Mucosa of rectum (tissue), 2 donors: Measurements from ENCODE around the gene NEK3.
"Not testable (repeated sequence)": the region's sequence is repeated elsewhere in the genome, so short reads cannot be mapped to it uniquely, and the experiment has no call there.

Source experiments
- H3K27ac ChIP-seq, 2 donors: one replicate each; pipeline ENCODE4 v1.7.0; 2013; ENCODE audit warnings: inconsistent platforms in 2 of 2, low read depth in 2 of 2, low read length in 2 of 2
- H3K27me3 ChIP-seq, 2 donors: one replicate each; pipeline ENCODE4 v1.7.0; 2013; ENCODE audit warnings: low read length in 2 of 2; ENCODE audit not compliant: control insufficient read depth in 2 of 2, insufficient read depth in 2 of 2
- H3K36me3 ChIP-seq, 2 donors: one replicate each; pipeline ENCODE4 v1.7.0; 2013; ENCODE audit warnings: low read length in 2 of 2; ENCODE audit not compliant: control insufficient read depth in 2 of 2, insufficient read depth in 2 of 2
- H3K4me1 ChIP-seq, 2 donors: one replicate each; pipeline ENCODE4 v1.7.0; 2013; ENCODE audit warnings: low read length in 2 of 2, mild to moderate bottlenecking in 1 of 2; ENCODE audit not compliant: control insufficient read depth in 2 of 2, insufficient read depth in 2 of 2
- H3K4me3 ChIP-seq, 2 donors: one replicate each; pipeline ENCODE4 v1.7.0; 2013; ENCODE audit warnings: low read length in 2 of 2
- H3K9ac ChIP-seq, 2 donors: one replicate each; pipeline ENCODE4 v1.7.0; 2013; ENCODE audit warnings: low read length in 2 of 2, low read depth in 1 of 2, mild to moderate bottlenecking in 1 of 2
- H3K9me3 ChIP-seq, 2 donors: one replicate each; pipeline ENCODE4 v1.7.0; 2013; ENCODE audit warnings: low read length in 2 of 2; ENCODE audit not compliant: control insufficient read depth in 2 of 2
- donor health status: healthy.
- donor health status: Normal muscosa, but diverticular disease.

NEK3 gene

DNA sequence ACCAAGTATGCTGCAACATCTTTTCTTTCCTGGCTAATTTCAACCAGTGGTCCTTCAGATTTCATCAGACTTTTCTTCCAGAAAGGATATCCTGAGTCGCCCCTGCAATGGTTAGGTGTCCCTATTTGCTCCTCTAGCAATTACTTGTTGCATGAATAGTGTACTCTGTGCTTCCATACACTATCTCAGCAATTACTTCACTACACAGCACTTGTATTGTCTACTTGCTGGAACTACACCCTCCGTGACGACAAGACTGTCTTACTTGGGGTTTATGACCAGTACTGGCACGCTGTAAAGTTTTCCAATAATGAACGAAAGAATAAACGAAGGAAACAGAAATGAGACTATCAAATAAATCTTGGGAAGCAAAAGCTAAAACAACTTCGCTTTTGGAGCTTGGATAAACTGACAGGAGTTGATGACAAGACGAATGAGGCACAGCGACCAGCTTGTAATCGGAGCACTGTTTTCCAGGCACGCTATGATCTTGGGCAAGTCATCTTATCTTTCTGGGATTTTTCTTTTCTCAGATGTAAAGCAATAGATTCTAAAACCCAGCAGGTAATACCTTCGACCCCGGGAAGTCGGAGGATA, 34.3 kb upstream of the NEK3 start:
- H3K9me3 ChIP-seq, H3K4me1 ChIP-seq, H3K27me3 ChIP-seq, H3K36me3 ChIP-seq: not testable (repeated sequence)
- H3K4me3 ChIP-seq: peak overlapping the region; percentile 93 to 99
- H3K9ac ChIP-seq: peak overlapping the region; percentile 82 to 90
- peak overlapping the region; percentile 93 for H3K27ac ChIP-seq

- H3K27ac ChIP-seq, H3K9ac ChIP-seq, H3K9me3 ChIP-seq, H3K27me3 ChIP-seq, H3K4me3 ChIP-seq, H3K4me1 ChIP-seq: not testable (repeated sequence)
- H3K36me3 ChIP-seq: peaks cover 5 to 12% of the 10 kb centered on the region in 2 donors
Measured at GRCh38 chr13:52187424-52188187, 28.2 kb upstream of the NEK3 start.

GRCh38 chr13:52187029-52187423, 27.6 kb upstream of the NEK3 start:
- Histone ChIP-seq H3K27ac (no peak overlapping the region), H3K36me3 (peaks cover 5 to 12% of the 10 kb centered on the region in 2 donors), H3K9ac (no peak overlapping the region)

DNA sequence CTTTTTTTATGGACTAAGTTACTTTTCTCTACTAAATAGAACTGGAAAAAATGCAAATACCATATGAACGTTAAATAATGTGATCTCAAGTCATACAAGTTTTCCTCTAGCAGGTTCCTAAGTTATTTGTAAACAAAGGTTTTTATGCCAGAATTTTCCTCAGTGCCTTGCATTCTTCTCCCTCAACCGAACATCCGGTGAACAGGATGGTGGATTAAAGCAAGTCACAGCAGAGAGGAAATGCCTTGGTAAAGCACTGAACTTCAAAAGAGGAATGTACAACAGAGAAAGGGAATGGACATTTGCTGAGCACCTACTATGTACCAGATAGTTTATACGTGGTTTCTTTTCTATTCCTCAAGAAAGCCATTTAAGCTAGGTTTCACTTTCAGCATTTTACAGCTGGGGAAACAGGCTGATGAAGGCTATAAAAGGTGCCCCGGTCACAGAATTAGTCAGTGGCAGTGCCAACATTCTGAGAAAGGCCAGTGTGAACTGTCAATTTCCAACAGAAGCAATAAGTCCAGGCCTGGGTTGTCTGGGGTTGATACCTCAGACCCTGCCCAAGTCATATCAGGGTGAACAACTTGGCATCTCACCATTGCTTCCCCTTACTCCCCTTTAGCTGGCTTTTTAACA, 22.0 kb upstream of the NEK3 start:
- Histone ChIP-seq H3K4me3 (peak overlapping the region; percentile 24 to 33), H3K36me3 (peaks cover 11 to 20% of the 10 kb centered on the region in 2 donors), H3K4me1 (peaks cover 0 to 12% of the 10 kb centered on the region in 2 donors), H3K27ac (peak overlapping the region; percentile 28 to 48), H3K9ac (peak overlapping the region; percentile 8 to 30)
- not testable (repeated sequence) for H3K27me3 ChIP-seq, H3K9me3 ChIP-seq

More at GRCh38 chr13:52187029-52187423, 27.6 kb upstream of the NEK3 start:
- H3K9me3 ChIP-seq: no peaks in the 10 kb centered on the region
- no peaks in the 10 kb centered on the region for H3K4me1 ChIP-seq
- H3K4me3 ChIP-seq: no peak overlapping the region
- no peaks in the 10 kb centered on the region for H3K27me3 ChIP-seq

DNA sequence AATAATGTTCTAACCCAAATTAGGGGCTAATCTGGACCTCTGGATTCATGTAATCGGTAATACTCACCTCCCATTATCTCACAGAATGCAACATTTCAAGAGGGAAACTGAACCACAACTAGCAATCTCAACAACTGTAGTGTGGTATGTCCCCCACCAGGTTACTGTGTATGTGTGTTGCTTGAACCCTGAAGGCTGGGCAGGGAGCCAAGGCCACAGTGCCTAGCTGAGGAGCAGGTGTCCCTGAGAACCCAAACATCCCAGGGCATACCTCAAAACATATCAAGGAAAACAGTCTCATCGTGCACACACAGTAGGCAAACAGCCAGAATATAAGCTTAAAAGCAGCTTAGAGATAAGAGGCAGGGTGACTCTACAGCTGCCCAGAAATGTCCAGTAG, 20.5 kb upstream of the NEK3 start:
- Histone ChIP-seq H3K9me3 (no peaks in the 10 kb centered on the region), H3K9ac (no peak overlapping the region), H3K27ac (no peak overlapping the region), H3K27me3 (no peaks in the 10 kb centered on the region), H3K4me3 (no peak overlapping the region), H3K4me1 (peaks cover 0 to 12% of the 10 kb centered on the region in 2 donors), H3K36me3 (peaks cover 16 to 18% of the 10 kb centered on the region in 2 donors)

GRCh38 chr13:52177276-52177675, 17.9 kb upstream of the NEK3 start:
- peak overlapping the region in 1 of 2 donors; percentile 32 for H3K27ac ChIP-seq
- no peak overlapping the region for H3K4me3 ChIP-seq
- peaks cover 15 to 33% of the 10 kb centered on the region in 2 donors for H3K36me3 ChIP-seq
- no peaks in the 10 kb centered on the region for H3K27me3 ChIP-seq
- H3K4me1 ChIP-seq: peaks cover 0 to 12% of the 10 kb centered on the region in 2 donors
- no peaks in the 10 kb centered on the region for H3K9me3 ChIP-seq
- H3K9ac ChIP-seq: no peak overlapping the region

DNA sequence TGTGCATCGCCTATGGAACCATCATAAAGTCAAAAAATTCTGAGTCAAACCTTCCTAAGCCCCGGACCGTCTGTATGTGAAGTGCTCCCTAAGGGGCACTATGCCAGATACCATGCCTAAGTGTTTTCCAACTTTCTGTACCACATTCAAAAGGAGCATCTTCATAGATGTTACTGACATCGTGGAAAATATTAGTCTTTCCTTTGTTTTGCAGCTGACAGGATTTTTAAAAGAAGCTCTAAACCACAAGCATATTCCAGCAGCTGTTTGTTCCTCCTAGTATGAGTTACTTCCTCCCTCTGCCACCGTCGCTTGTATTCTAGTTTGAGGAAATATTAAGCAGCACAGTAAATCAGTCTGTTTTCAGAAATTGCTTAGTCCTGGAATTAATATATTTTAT, 14.6 kb upstream of the NEK3 start:
- not testable (repeated sequence) for H3K27me3 ChIP-seq, H3K4me1 ChIP-seq, H3K9me3 ChIP-seq, H3K4me3 ChIP-seq, H3K9ac ChIP-seq, H3K27ac ChIP-seq
- peaks cover 12 to 30% of the 10 kb centered on the region in 2 donors for H3K36me3 ChIP-seq

- H3K9ac ChIP-seq: no peak overlapping the region
- H3K27ac ChIP-seq: peak overlapping the region in 1 of 2 donors; percentile 9
- H3K9me3 ChIP-seq: no peaks in the 10 kb centered on the region
- H3K4me1 ChIP-seq: peaks cover 0 to 8% of the 10 kb centered on the region in 2 donors
- no peaks in the 10 kb centered on the region for H3K27me3 ChIP-seq
- H3K36me3 ChIP-seq: peaks cover 15 to 30% of the 10 kb centered on the region in 2 donors
- no peak overlapping the region for H3K4me3 ChIP-seq
Measured at GRCh38 chr13:52173373-52173772, 14.0 kb upstream of the NEK3 start.

DNA sequence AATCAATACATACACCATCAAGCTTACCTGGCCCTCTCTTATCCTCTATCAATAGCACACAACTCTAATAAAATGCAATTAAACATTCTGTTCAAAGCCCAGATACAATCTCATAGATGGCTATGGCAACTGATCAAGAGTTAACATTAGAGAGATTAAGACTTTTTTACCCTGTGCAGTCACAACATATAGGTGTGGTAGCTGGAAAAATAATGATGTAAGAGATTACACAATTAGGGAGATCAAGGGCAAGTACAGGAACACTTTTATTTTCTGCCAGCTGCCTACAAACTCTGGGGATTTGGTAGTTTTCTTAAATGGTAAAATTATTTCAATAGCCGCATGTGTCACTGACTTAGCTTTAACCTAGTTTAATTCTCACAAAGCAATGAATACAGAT, 12.3 kb upstream of the NEK3 start:
- H3K36me3 ChIP-seq: peaks cover 15 to 35% of the 10 kb centered on the region in 2 donors
- H3K4me1 ChIP-seq, H3K4me3 ChIP-seq, H3K27ac ChIP-seq, H3K9ac ChIP-seq, H3K9me3 ChIP-seq, H3K27me3 ChIP-seq: not testable (repeated sequence)

DNA sequence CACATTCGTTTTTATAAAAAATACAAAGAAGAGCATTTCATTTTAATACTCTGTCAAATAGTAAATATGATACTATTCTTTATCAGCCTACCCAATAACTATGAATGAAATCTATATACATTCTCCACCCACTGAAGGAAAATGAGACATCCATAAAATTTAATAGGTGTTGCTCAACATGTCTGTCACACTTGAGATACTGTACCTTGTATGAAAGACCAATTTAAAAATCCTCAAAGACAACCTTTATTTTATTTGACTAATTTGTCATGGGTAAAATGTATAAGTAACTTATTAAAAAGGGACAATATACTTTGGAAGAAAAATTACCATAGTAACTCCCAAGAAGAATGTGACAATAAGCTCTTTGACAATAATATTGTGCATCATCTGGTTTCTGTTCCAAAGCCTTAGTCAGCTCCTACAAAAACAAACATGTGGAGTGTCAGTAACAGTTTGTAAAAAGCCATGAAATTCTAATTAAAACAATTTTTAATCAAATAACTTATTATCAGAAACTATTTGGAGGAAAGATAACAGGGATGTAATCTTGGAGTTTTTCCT, 11.5 kb upstream of the NEK3 start:
- peaks cover 15 to 35% of the 10 kb centered on the region in 2 donors for H3K36me3 ChIP-seq
- not testable (repeated sequence) for H3K9ac ChIP-seq, H3K27ac ChIP-seq, H3K27me3 ChIP-seq, H3K4me3 ChIP-seq, H3K9me3 ChIP-seq, H3K4me1 ChIP-seq
